Measurements from ENCODE around the gene SYNPO2.
A peak's percentile ranks its signal among the peaks of the same experiment; 100 is the strongest.

DNA sequence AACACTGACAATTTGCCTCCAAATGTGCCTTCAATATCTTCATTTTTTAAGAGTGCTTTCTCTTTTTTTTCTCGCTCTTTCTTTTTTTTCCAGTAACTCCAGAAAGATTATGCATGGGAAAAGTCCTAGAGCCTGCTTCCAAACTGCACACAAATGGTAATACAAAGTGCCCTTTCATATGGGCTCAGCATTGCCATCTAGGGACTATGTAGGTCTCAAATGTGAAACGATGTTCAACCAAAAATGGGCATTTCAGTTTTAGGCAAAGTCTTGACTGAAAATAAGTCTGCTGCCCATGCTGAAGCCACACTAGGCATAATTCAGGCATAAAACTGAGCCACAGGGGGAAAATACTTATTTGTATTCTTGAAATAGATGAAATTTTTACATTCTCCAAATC is 65.6 kb downstream of the SYNPO2 start:
- no peak for TF ChIP-seq HMG20B (CRISPR knock-in tag; conservative IDR thresholded peaks at IDR 0.05)
- no peak for TF ChIP-seq ADNP (CRISPR knock-in tag; IDR thresholded peaks at IDR 0.05)
- no peak for TF ChIP-seq ZNF383 (CRISPR knock-in tag; IDR thresholded peaks at IDR 0.05; ENCODE audit: borderline replicate concordance)
- TF ChIP-seq FOXM1 (CRISPR knock-in tag; IDR thresholded peaks at IDR 0.05): no peak
- TF ChIP-seq, protein P1, sequence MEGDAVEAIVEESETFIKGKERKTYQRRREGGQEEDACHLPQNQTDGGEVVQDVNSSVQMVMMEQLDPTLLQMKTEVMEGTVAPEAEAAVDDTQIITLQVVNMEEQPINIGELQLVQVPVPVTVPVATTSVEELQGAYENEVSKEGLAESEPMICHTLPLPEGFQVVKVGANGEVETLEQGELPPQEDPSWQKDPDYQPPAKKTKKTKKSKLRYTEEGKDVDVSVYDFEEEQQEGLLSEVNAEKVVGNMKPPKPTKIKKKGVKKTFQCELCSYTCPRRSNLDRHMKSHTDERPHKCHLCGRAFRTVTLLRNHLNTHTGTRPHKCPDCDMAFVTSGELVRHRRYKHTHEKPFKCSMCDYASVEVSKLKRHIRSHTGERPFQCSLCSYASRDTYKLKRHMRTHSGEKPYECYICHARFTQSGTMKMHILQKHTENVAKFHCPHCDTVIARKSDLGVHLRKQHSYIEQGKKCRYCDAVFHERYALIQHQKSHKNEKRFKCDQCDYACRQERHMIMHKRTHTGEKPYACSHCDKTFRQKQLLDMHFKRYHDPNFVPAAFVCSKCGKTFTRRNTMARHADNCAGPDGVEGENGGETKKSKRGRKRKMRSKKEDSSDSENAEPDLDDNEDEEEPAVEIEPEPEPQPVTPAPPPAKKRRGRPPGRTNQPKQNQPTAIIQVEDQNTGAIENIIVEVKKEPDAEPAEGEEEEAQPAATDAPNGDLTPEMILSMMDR (CRISPR knock-in tag; IDR thresholded peaks at IDR 0.05): peak; percentile 36
- no peak for TF ChIP-seq POLR2A (IDR thresholded peaks at IDR 0.05; ENCODE audit: insufficient read depth in 1 of 2, low read depth in 2 of 2, low read length in 2 of 2)
- TF ChIP-seq RAD21 (CRISPR knock-in tag; IDR thresholded peaks at IDR 0.05): no peak
- TF ChIP-seq GABPA (IDR thresholded peaks at IDR 0.05; ENCODE audit: low read depth, low read length): no peak
- TF ChIP-seq GABPA (CRISPR knock-in tag; IDR thresholded peaks at IDR 0.05; ENCODE audit: low read depth): no peak
- no peak for TF ChIP-seq TP53 (CRISPR knock-in tag; conservative IDR thresholded peaks at IDR 0.05)
- no peak for TF ChIP-seq U2AF2 (IDR thresholded peaks at IDR 0.05; ENCODE audit: low read depth, low read length)

Measured in HepG2 (cell line).